ENCODE data around the gene PRUNE2.

PRUNE2 gene

GRCh38 chr9:76737154-76737902, 168.6 kb downstream of the PRUNE2 start:
- no peak for DNase-seq (ENCODE audit: low read depth in 2 of 2)

- DNase-seq (ENCODE audit: low read depth in 2 of 2) = no peak
These were observed 171.2 kb downstream of the PRUNE2 start for GRCh38 chr9:76734716-76735115.

- no peak for DNase-seq (ENCODE audit: low read depth in 2 of 2)
These were observed 172.8 kb downstream of the PRUNE2 start for GRCh38 chr9:76733096-76733495.

- DNase-seq (ENCODE audit: low read depth in 2 of 2) = no peak
These were observed 173.5 kb downstream of the PRUNE2 start for GRCh38 chr9:76732341-76732958.

GRCh38 chr9:76730801-76731200, 175.1 kb downstream of the PRUNE2 start:
- DNase-seq (ENCODE audit: low read depth in 2 of 2) = no peak

GRCh38 chr9:76729980-76730737, 175.8 kb downstream of the PRUNE2 start:
- no peak for DNase-seq (ENCODE audit: low read depth in 2 of 2)

GRCh38 chr9:76729116-76729515, 176.8 kb downstream of the PRUNE2 start:
- DNase-seq (ENCODE audit: low read depth in 2 of 2) = no peak

- no peak for DNase-seq (ENCODE audit: low read depth in 2 of 2)
These were observed 180.0 kb downstream of the PRUNE2 start for GRCh38 chr9:76725885-76726284.

GRCh38 chr9:76725011-76725546, 180.8 kb downstream of the PRUNE2 start:
- no peak for DNase-seq (ENCODE audit: low read depth in 2 of 2)

GRCh38 chr9:76720245-76720644, 185.7 kb downstream of the PRUNE2 start:
- DNase-seq (ENCODE audit: low read depth in 2 of 2) = no peak

- no peak for DNase-seq (ENCODE audit: low read depth in 2 of 2)
These were observed 187.7 kb downstream of the PRUNE2 start for GRCh38 chr9:76718166-76718565.

GRCh38 chr9:76717613-76718012, 188.3 kb downstream of the PRUNE2 start:
- no peak for DNase-seq (ENCODE audit: low read depth in 2 of 2)

GRCh38 chr9:76717176-76717575, 188.7 kb downstream of the PRUNE2 start:
- no peak for DNase-seq (ENCODE audit: low read depth in 2 of 2)

- DNase-seq (ENCODE audit: low read depth in 2 of 2) = no peak
These were observed 189.7 kb downstream of the PRUNE2 start for GRCh38 chr9:76716085-76716672.

GRCh38 chr9:76713381-76713780, 192.5 kb downstream of the PRUNE2 start:
- no peak for DNase-seq (ENCODE audit: low read depth in 2 of 2)

GRCh38 chr9:76709020-76709419, 196.9 kb downstream of the PRUNE2 start:
- DNase-seq (ENCODE audit: low read depth in 2 of 2) = no peak

GRCh38 chr9:76707510-76707909, 198.4 kb downstream of the PRUNE2 start:
- no peak for DNase-seq (ENCODE audit: low read depth in 2 of 2)

GRCh38 chr9:76704593-76705204, 201.2 kb downstream of the PRUNE2 start:
- DNase-seq (ENCODE audit: low read depth in 2 of 2) = no peak

- no peak for DNase-seq (ENCODE audit: low read depth in 2 of 2)
These were observed 202.6 kb downstream of the PRUNE2 start for GRCh38 chr9:76703270-76703669.

- DNase-seq (ENCODE audit: low read depth in 2 of 2) = no peak
These were observed 204.4 kb downstream of the PRUNE2 start for GRCh38 chr9:76701441-76702039.

GRCh38 chr9:76700916-76701315, 205.0 kb downstream of the PRUNE2 start:
- DNase-seq (ENCODE audit: low read depth in 2 of 2) = no peak
